Stimulated activated CD8-positive, alpha-beta memory T cell treated with anti-CD3 and anti-CD28 coated beads, Interleukin-12 subunit alpha, Interleukin-12 subunit beta, amount 100 ng/mL, for 24 hours (primary cell): Measurements from ENCODE around the gene EIPR1.

Experiments
- DNase-seq: peaks from one replicate; pipeline ENCODE4 v3.0.0-alpha.2; 2020; ENCODE audit errors: extremely low read depth

Gene EIPR1

GRCh38 chr2:3377612-3378432, at the start of gene EIPR1:
Gene EIPR1 (minus strand): TSS chr2:3377818. CDS start chr2:3377689, 129 bp downstream.
- peak; percentile 91 for DNase-seq

- no peak for DNase-seq
Measured at GRCh38 chr2:3427272-3427671, 49.7 kb upstream of the EIPR1 start.

GRCh38 chr2:3426615-3427014, 49.0 kb upstream of the EIPR1 start:
- DNase-seq = no peak

- no peak for DNase-seq
Measured at GRCh38 chr2:3424171-3424795, 46.7 kb upstream of the EIPR1 start.

- DNase-seq = peak; percentile 37
Measured at GRCh38 chr2:3423492-3424170, 46.0 kb upstream of the EIPR1 start.

- DNase-seq = no peak
Measured at GRCh38 chr2:3422161-3422779, 44.7 kb upstream of the EIPR1 start.

- no peak for DNase-seq
Measured at GRCh38 chr2:3421580-3421979, 44.0 kb upstream of the EIPR1 start.

- DNase-seq = no peak
Measured at GRCh38 chr2:3420769-3421397, 43.3 kb upstream of the EIPR1 start.

GRCh38 chr2:3420076-3420768, 42.6 kb upstream of the EIPR1 start:
- DNase-seq = no peak

GRCh38 chr2:3418766-3419404, 41.3 kb upstream of the EIPR1 start:
- DNase-seq = no peak

- no peak for DNase-seq
Measured at GRCh38 chr2:3414133-3414860, 36.7 kb upstream of the EIPR1 start.

GRCh38 chr2:3413697-3414096, 36.1 kb upstream of the EIPR1 start:
- no peak for DNase-seq

GRCh38 chr2:3411103-3411502, 33.5 kb upstream of the EIPR1 start:
- no peak for DNase-seq

GRCh38 chr2:3409627-3410170, 32.1 kb upstream of the EIPR1 start:
- DNase-seq = no peak

- no peak for DNase-seq
Measured at GRCh38 chr2:3408781-3409180, 31.2 kb upstream of the EIPR1 start.

GRCh38 chr2:3406501-3406900, 28.9 kb upstream of the EIPR1 start:
- DNase-seq = no peak

GRCh38 chr2:3405876-3406275, 28.3 kb upstream of the EIPR1 start:
- DNase-seq = no peak

- no peak for DNase-seq
Measured at GRCh38 chr2:3405307-3405706, 27.7 kb upstream of the EIPR1 start.

GRCh38 chr2:3404349-3404894, 26.8 kb upstream of the EIPR1 start:
- DNase-seq = no peak
